Duodenal mucosa (tissue), 2 donors: ENCODE measurements around the gene EXOC3L2.

Experiments used
- H3K27ac ChIP-seq: one replicate; pipeline ENCODE4 v1.7.0; 2013; ENCODE audit warnings: low read depth, low read length
- H3K27me3 ChIP-seq, 2 donors: one replicate each; pipeline ENCODE4 v1.7.0; 2013; ENCODE audit warnings: low read length in 2 of 2, control low read depth in 1 of 2; ENCODE audit not compliant: insufficient read depth in 2 of 2, control insufficient read depth in 1 of 2
- H3K36me3 ChIP-seq, 2 donors: one replicate each; pipeline ENCODE4 v1.7.0; 2013; ENCODE audit warnings: low read length in 2 of 2, control low read depth in 1 of 2; ENCODE audit not compliant: insufficient read depth in 2 of 2, control insufficient read depth in 1 of 2
- H3K4me1 ChIP-seq, 2 donors: one replicate each; pipeline ENCODE4 v1.7.0; 2013; ENCODE audit warnings: low read length in 2 of 2, control low read depth in 1 of 2; ENCODE audit not compliant: insufficient read depth in 2 of 2, control insufficient read depth in 1 of 2
- H3K4me3 ChIP-seq, 2 donors: one replicate each; pipeline ENCODE4 v1.7.0; 2013; ENCODE audit warnings: low read length in 2 of 2, low read depth in 1 of 2
- H3K9ac ChIP-seq, 2 donors: one replicate each; pipeline ENCODE4 v1.7.0; 2013; ENCODE audit warnings: low read length in 2 of 2, low read depth in 1 of 2
- H3K9me3 ChIP-seq, 2 donors: one replicate each; pipeline ENCODE4 v1.7.0; 2013; ENCODE audit warnings: low read length in 2 of 2, control low read depth in 1 of 2; ENCODE audit not compliant: control insufficient read depth in 1 of 2

The EXOC3L2 gene

GRCh38 chr19:45172611-45173208, 72.5 kb downstream of the EXOC3L2 start:
- Histone ChIP-seq H3K27me3 (no peaks in the 10 kb centered on the region), H3K4me1 (peaks cover 24% of the 10 kb centered on the region in 2 donors), H3K9ac (no peak overlapping the region), H3K27ac (no peak overlapping the region), H3K36me3 (no peaks in the 10 kb centered on the region), H3K4me3 (no peak overlapping the region), H3K9me3 (no peaks in the 10 kb centered on the region)

GRCh38 chr19:45172173-45172572, 73.0 kb downstream of the EXOC3L2 start:
- Histone ChIP-seq H3K9me3 (no peaks in the 10 kb centered on the region), H3K36me3 (no peaks in the 10 kb centered on the region), H3K4me1 (peaks cover 18 to 19% of the 10 kb centered on the region in 2 donors), H3K27me3 (no peaks in the 10 kb centered on the region), H3K27ac (no peak overlapping the region), H3K4me3 (no peak overlapping the region), H3K9ac (no peak overlapping the region)

GRCh38 chr19:45171211-45171623, 74.0 kb downstream of the EXOC3L2 start:
- no peaks in the 10 kb centered on the region for H3K9me3 ChIP-seq
- no peak overlapping the region for H3K9ac ChIP-seq
- no peaks in the 10 kb centered on the region for H3K36me3 ChIP-seq
- peaks cover 15 to 19% of the 10 kb centered on the region in 2 donors for H3K4me1 ChIP-seq
- H3K27ac ChIP-seq = no peak overlapping the region
- H3K27me3 ChIP-seq = no peaks in the 10 kb centered on the region
- H3K4me3 ChIP-seq = no peak overlapping the region

GRCh38 chr19:45170146-45171106, 74.8 kb downstream of the EXOC3L2 start:
- Histone ChIP-seq H3K9ac (peak overlapping the region in 1 of 2 donors; percentile 6), H3K27ac (no peak overlapping the region), H3K27me3 (no peaks in the 10 kb centered on the region), H3K9me3 (no peaks in the 10 kb centered on the region), H3K4me3 (no peak overlapping the region), H3K4me1 (peaks cover 15 to 19% of the 10 kb centered on the region in 2 donors), H3K36me3 (no peaks in the 10 kb centered on the region)

- H3K9ac ChIP-seq = no peak overlapping the region
- H3K27me3 ChIP-seq = no peaks in the 10 kb centered on the region
- H3K4me1 ChIP-seq = peaks cover 19 to 21% of the 10 kb centered on the region in 2 donors
- no peak overlapping the region for H3K27ac ChIP-seq
- no peaks in the 10 kb centered on the region for H3K9me3 ChIP-seq
- H3K36me3 ChIP-seq = no peaks in the 10 kb centered on the region
- no peak overlapping the region for H3K4me3 ChIP-seq
These were observed 75.6 kb downstream of the EXOC3L2 start for GRCh38 chr19:45169602-45170001.

- no peaks in the 10 kb centered on the region for H3K9me3 ChIP-seq
- H3K36me3 ChIP-seq = no peaks in the 10 kb centered on the region
- no peak overlapping the region for H3K9ac ChIP-seq
- H3K4me3 ChIP-seq = no peak overlapping the region
- H3K27me3 ChIP-seq = no peaks in the 10 kb centered on the region
- H3K4me1 ChIP-seq = peaks cover 24 to 26% of the 10 kb centered on the region in 2 donors
- no peak overlapping the region for H3K27ac ChIP-seq
These were observed 76.3 kb downstream of the EXOC3L2 start for GRCh38 chr19:45168767-45169351.

- H3K27me3 ChIP-seq = peaks cover 0 to under 1% of the 10 kb centered on the region in 2 donors
- no peak overlapping the region for H3K4me3 ChIP-seq
These were observed 78.4 kb downstream of the EXOC3L2 start for GRCh38 chr19:45166723-45167252.

GRCh38 chr19:45164577-45165335, 80.5 kb downstream of the EXOC3L2 start:
- H3K9me3 ChIP-seq = no peaks in the 10 kb centered on the region
- H3K4me1 ChIP-seq = peaks cover 10 to 19% of the 10 kb centered on the region in 2 donors
- no peak overlapping the region for H3K27ac ChIP-seq
- no peak overlapping the region for H3K9ac ChIP-seq
- H3K27me3 ChIP-seq = peaks cover 17% of the 10 kb centered on the region in 2 donors
- H3K36me3 ChIP-seq = no peaks in the 10 kb centered on the region
- H3K4me3 ChIP-seq = no peak overlapping the region

More at GRCh38 chr19:45166723-45167252, 78.4 kb downstream of the EXOC3L2 start:
- Histone ChIP-seq H3K9me3 (no peaks in the 10 kb centered on the region), H3K4me1 (peaks cover 17 to 21% of the 10 kb centered on the region in 2 donors), H3K9ac (no peak overlapping the region), H3K27ac (no peak overlapping the region), H3K36me3 (no peaks in the 10 kb centered on the region)

GRCh38 chr19:45163751-45164460, 81.3 kb downstream of the EXOC3L2 start:
- Histone ChIP-seq H3K4me3 (no peak overlapping the region), H3K36me3 (no peaks in the 10 kb centered on the region), H3K9ac (no peak overlapping the region), H3K27ac (no peak overlapping the region), H3K27me3 (peaks cover 17% of the 10 kb centered on the region in 2 donors), H3K4me1 (peaks cover 8 to 19% of the 10 kb centered on the region in 2 donors), H3K9me3 (no peaks in the 10 kb centered on the region)
